OCI-LY7 (cell line): ENCODE results near the gene HOXC10. TPM values are rescaled to one million over a fixed set of nuclear protein-coding genes. Genes with fewer than 3 reads are reported as not detected.

Source experiments
- BruUV-seq: library from RNA; stranded (reverse); fragments of 400-500 nt; replicated peaks from 2 replicates; lab custom pipeline; 2021; lab: Mats Ljungman, UMichigan
- CTCF ChIA-PET: fragments of 300-600 bp; sonication (Branson Sonifier 250); formaldehyde crosslinking; loops from one replicate; lab custom pipeline; 2022; ENCODE audit warnings: antibody characterized with exemption; ENCODE audit not compliant: unreplicated experiment; lab: Charles Lee
- POLR2A ChIA-PET: fragments of 300-600 bp; sonication (Branson Sonifier 250); formaldehyde crosslinking; loops from one replicate; lab custom pipeline; 2022; ENCODE audit warnings: antibody characterized with exemption; lab: Charles Lee
- DNase-seq: peaks from one replicate; pipeline ENCODE4 v3.0.0-alpha.2; 2015; ENCODE audit warnings: low spot score
- H2AFZ ChIP-seq: fragments of 200-600 bp; sonication (generic), shearing (Covaris generic); 2 replicates; pipeline ENCODE4 v1.6.1; 2014; ENCODE audit warnings: mild to moderate bottlenecking, antibody characterized with exemption, low read length, moderate library complexity
- H3K27ac ChIP-seq: fragments of 200-600 bp; sonication (generic); 2 replicates; pipeline ENCODE4 v1.5.1; 2014; ENCODE audit warnings: mixed run types, low read depth, mild to moderate bottlenecking, moderate library complexity, low read length, inconsistent platforms; ENCODE audit not compliant: poor library complexity, severe bottlenecking
- H3K36me3 ChIP-seq: fragments of 200-600 bp; sonication (generic); 2 replicates; pipeline ENCODE4 v1.6.1; 2014; ENCODE audit warnings: mild to moderate bottlenecking, antibody characterized with exemption, low read length, moderate library complexity, mixed read lengths; ENCODE audit not compliant: insufficient read depth
- H3K4me1 ChIP-seq: fragments of 200-600 bp; sonication (generic); 2 replicates; pipeline ENCODE4 v1.5.1; 2014; ENCODE audit warnings: mild to moderate bottlenecking, low read length; ENCODE audit not compliant: insufficient read depth, poor library complexity, severe bottlenecking
- H3K4me2 ChIP-seq: fragments of 200-600 bp; sonication (generic); 2 replicates; pipeline ENCODE4 v1.6.1; 2014; ENCODE audit warnings: mild to moderate bottlenecking, low read length
- H3K4me3 ChIP-seq: fragments of 200-600 bp; sonication (generic); 2 replicates; pipeline ENCODE4 v1.5.1; 2014; ENCODE audit warnings: mild to moderate bottlenecking, low read depth, low read length; ENCODE audit not compliant: poor library complexity, severe bottlenecking
- H3K79me2 ChIP-seq: fragments of 200-600 bp; sonication (generic); 2 replicates; pipeline ENCODE4 v1.6.1; 2016; ENCODE audit warnings: low read depth, mild to moderate bottlenecking, low read length, moderate library complexity, mixed read lengths; ENCODE audit not compliant: insufficient read depth
- H3K9me2 ChIP-seq: fragments of 200-600 bp; sonication (generic); 2 replicates; pipeline ENCODE4 v1.6.1; 2016; ENCODE audit warnings: mild to moderate bottlenecking, low read length, mixed read lengths; ENCODE audit not compliant: insufficient read depth
- H3K9me3 ChIP-seq: fragments of 200-600 bp; sonication (generic); 2 replicates; pipeline ENCODE4 v1.6.1; 2014; ENCODE audit warnings: mild to moderate bottlenecking, mixed run types, low read length, mixed read lengths
- H4K20me1 ChIP-seq: fragments of 200-600 bp; sonication (generic); 2 replicates; pipeline ENCODE4 v1.6.1; 2014; ENCODE audit warnings: mild to moderate bottlenecking, antibody characterized with exemption, low read length, moderate library complexity, mixed read lengths; ENCODE audit not compliant: insufficient read depth
- CTCF ChIP-seq: fragments of 200-600 bp; sonication (generic); conservative IDR thresholded peaks from 2 replicates; pipeline ENCODE4 v1.5.1; 2014; ENCODE audit warnings: mild to moderate bottlenecking, antibody characterized with exemption, low read length, moderate library complexity, mixed read lengths
- EZH2phosphoT487 ChIP-seq: fragments of 200-600 bp; sonication (generic); IDR thresholded peaks from 2 replicates; pipeline ENCODE4 v1.6.1; 2018; ENCODE audit warnings: low read depth, borderline replicate concordance, mild to moderate bottlenecking, mixed run types, antibody characterized with exemption, low read length, moderate library complexity, mixed read lengths
- intact Hi-C: fragments of 100-400 bp; cut with micrococcal nuclease; formaldehyde crosslinking; loops from one replicate; pipeline ENCODE4 v1.10.0; 2022; ENCODE audit not compliant: unreplicated experiment
- total RNA-seq, 2 experiments: library from RNA; depleted of rRNA in 1 of 2; stranded (reverse); fragments of >200 nt in 1 of 2; shearing (Covaris generic) in 1 of 2; gene quantifications; 2 replicates each; pipeline ENCODE4 v1.2.3, GENCODE V29; 2014 to 2022

The HOXC10 gene
- total RNA-seq, 2 experiments from 2014 or later: 0.25 to 0.28 TPM

- Histone ChIP-seq H3K4me1 (peaks cover 14% of the 10 kb centered on the region), H3K36me3 (no peaks in the 10 kb centered on the region), H4K20me1 (no peaks in the 10 kb centered on the region), H3K4me2 (peak overlapping the region; percentile 46), H2AFZ (0 out of 2 replicates have a peak overlapping the region, but pooled peaks have one; percentile 16), H3K9me3 (no peaks in the 10 kb centered on the region), H3K79me2 (no peaks in the 10 kb centered on the region), H3K4me3 (peak overlapping the region; percentile 1), H3K9me2 (no peaks in the 10 kb centered on the region), H3K27ac (no peak overlapping the region)
- POLR2A ChIA-PET: interaction anchor here (1.1 kb wide), 1 partner anchor 10 kb away, joined by 3 read pairs; no protein-coding TSS in a partner anchor
- intact Hi-C loops: no loop called here
- no TSS peak for BruUV-seq
- DNase-seq: no peak
- TF ChIP-seq EZH2phosphoT487 (no peak), CTCF (no peak)
- CTCF ChIA-PET: no interaction called here
These were observed 19.5 kb upstream of the HOXC10 start for GRCh38 chr12:53965281-53966084.

- TF ChIP-seq EZH2phosphoT487 (no peak), CTCF (no peak)
- POLR2A ChIA-PET: interaction anchor here (0.6 kb wide), 1 partner anchor 1655 kb away, joined by 4 read pairs; no protein-coding TSS in a partner anchor
- no peaks in the 10 kb centered on the region for H3K9me3 ChIP-seq
- DNase-seq: no peak
- intact Hi-C loops: no loop called here
- CTCF ChIA-PET: no interaction called here
- BruUV-seq: no TSS peak
- peak overlapping the region; percentile 46 for H3K4me2 ChIP-seq
- peak overlapping the region; percentile 1 for H3K4me3 ChIP-seq
- H2AFZ ChIP-seq: 0 out of 2 replicates have a peak overlapping the region, but pooled peaks have one; percentile 16
- no peaks in the 10 kb centered on the region for H3K79me2 ChIP-seq
- no peaks in the 10 kb centered on the region for H4K20me1 ChIP-seq
- peaks cover 14% of the 10 kb centered on the region for H3K4me1 ChIP-seq
- no peak overlapping the region for H3K27ac ChIP-seq
- no peaks in the 10 kb centered on the region for H3K9me2 ChIP-seq
- no peaks in the 10 kb centered on the region for H3K36me3 ChIP-seq
These were observed 18.9 kb upstream of the HOXC10 start for GRCh38 chr12:53966085-53966384.
